Stimulated activated naive CD8-positive, alpha-beta T cell treated with anti-CD3 and anti-CD28 coated beads, Interleukin-15, Interleukin-2, amounts not matched to agents 100 ng/mL and 50 ng/mL, for 24 hours (primary cell): Measurements from ENCODE around the gene LRRC31.

Experiments used
- H3K27ac Mint-ChIP-seq: one replicate; pipeline ENCODE4 v1.8.0; 2021; ENCODE audit warnings: mild to moderate bottlenecking, mixed read lengths
- H3K27me3 Mint-ChIP-seq: one replicate; pipeline ENCODE4 v1.8.0; 2021; ENCODE audit warnings: mixed read lengths
- H3K36me3 Mint-ChIP-seq: one replicate; pipeline ENCODE4 v1.8.0; 2021; ENCODE audit warnings: low read depth, mixed read lengths
- H3K4me1 Mint-ChIP-seq: one replicate; pipeline ENCODE4 v1.8.0; 2021; ENCODE audit warnings: low read depth, mixed read lengths
- H3K4me3 Mint-ChIP-seq: one replicate; pipeline ENCODE4 v1.8.0; 2021; ENCODE audit warnings: mild to moderate bottlenecking, mixed read lengths
- H3K9me3 Mint-ChIP-seq: one replicate; pipeline ENCODE4 v1.8.0; 2021; ENCODE audit warnings: mixed read lengths

LRRC31 gene

DNA sequence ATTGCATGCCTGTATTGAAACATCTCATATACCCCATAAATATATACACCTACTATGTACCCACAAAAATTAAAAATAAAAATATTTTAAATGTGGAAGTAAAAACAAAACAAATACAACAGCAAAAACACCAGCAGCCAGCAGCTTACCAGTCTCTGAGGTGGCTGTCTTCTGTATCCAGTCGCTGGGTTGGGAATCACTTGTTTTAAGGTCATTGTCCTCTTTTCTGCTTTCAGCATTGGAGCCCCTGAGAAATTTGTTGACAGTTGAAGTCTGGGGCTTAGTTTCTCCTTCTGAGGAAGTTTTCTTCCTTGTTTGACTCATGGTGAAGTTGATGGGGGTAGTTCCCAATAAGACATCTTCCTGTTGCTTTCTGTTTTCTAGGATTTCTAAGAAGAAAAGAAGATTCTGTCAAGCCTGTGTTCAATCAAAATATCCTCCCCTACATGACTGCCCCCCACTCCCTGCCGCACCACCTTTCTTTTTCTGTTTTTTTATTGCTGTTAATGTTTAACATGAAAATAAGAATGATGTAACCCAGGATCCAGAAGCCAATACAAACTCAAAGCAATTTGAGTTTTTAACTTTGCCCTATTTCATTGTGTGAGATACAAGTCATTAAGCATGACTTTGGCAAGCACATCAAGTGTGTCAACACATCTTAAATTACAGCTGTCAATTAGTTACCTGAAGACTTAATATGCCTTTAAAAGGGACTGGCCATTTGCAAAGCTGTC lies at the start of gene LRRC31:
LRRC31 (minus strand) TSS at position 452 of the 737 bp plus-strand sequence; CDS start at position 324, 128 bp downstream.
- Mint-ChIP-seq H3K27ac (no peak within 1 kb of the TSS), H3K4me3 (no peak within 1 kb of the TSS), H3K4me1 (peaks cover 24% of the 10 kb centered on the region)

DNA sequence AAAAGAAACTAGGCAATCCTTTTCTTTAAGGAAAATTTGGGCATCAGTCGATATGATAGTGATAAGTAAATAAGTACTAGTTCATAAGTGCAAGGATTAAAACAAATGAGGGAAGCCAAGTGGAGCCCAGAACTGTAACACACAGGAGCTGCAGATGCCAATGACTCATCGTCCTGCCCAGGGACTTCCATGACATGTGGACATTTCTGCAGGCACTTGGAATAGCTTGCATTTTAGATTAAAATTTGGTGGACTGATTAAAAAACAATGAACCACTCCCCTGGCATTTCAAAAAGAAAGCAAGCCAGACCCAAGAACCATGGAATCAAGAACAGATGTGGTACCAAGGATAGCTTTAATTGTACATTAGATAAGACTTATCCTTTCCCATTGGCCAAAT lies 44.6 kb upstream of the LRRC31 start:
- Mint-ChIP-seq H3K4me1 (no peaks in the 10 kb centered on the region), H3K36me3 (no peaks in the 10 kb centered on the region), H3K9me3 (no peaks in the 10 kb centered on the region), H3K4me3 (no peak overlapping the region), H3K27ac (no peak overlapping the region), H3K27me3 (no peaks in the 10 kb centered on the region)

More for the DNA sequence above, at the start of gene LRRC31:
- H3K36me3 Mint-ChIP-seq = no peaks in the 10 kb centered on the region
- H3K9me3 Mint-ChIP-seq = no peaks in the 10 kb centered on the region
- H3K27me3 Mint-ChIP-seq = no peaks in the 10 kb centered on the region

- Mint-ChIP-seq H3K27ac (no peak overlapping the region), H3K27me3 (no peaks in the 10 kb centered on the region), H3K4me1 (no peaks in the 10 kb centered on the region), H3K36me3 (no peaks in the 10 kb centered on the region), H3K4me3 (no peak overlapping the region), H3K9me3 (no peaks in the 10 kb centered on the region)
These were observed 43.6 kb upstream of the LRRC31 start for GRCh38 chr3:169913323-169913722.

DNA sequence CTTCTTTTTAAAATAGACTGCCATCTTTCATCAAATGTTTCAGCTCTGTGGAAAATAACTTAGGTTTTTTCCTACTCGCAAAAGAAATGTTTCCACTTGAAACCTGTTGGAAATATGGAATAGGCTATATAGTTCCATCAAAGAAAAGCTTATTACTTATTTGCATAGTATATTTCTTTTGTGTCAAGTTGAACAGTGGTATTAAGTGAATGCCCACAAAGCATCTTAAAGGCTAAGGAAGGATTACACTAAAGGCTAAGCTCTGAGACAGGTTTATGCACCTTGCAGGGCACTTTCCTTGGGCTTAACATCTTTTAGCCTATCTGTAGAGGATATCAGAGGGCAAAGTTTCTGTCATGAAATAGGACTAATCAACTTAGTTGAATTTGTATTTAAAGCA lies 41.5 kb upstream of the LRRC31 start, which contains the start of gene SAMD7:
SAMD7 (plus strand) TSS at position 301 of the 400 bp plus-strand sequence. CDS start 7,927 bp downstream, outside the sequence.
- Mint-ChIP-seq H3K4me1 (no peaks in the 10 kb centered on the region), H3K27ac (no peak within 1 kb of the TSS), H3K27me3 (no peaks in the 10 kb centered on the region), H3K4me3 (no peak within 1 kb of the TSS), H3K36me3 (no peaks in the 10 kb centered on the region), H3K9me3 (no peaks in the 10 kb centered on the region)

GRCh38 chr3:169907944-169908343 lies 38.2 kb upstream of the LRRC31 start:
- no peak overlapping the region for H3K4me3 Mint-ChIP-seq
- no peaks in the 10 kb centered on the region for H3K36me3 Mint-ChIP-seq
- no peak overlapping the region for H3K27ac Mint-ChIP-seq
- peaks cover 6% of the 10 kb centered on the region for H3K9me3 Mint-ChIP-seq
- no peaks in the 10 kb centered on the region for H3K4me1 Mint-ChIP-seq
- no peaks in the 10 kb centered on the region for H3K27me3 Mint-ChIP-seq

GRCh38 chr3:169907476-169907875 lies 37.7 kb upstream of the LRRC31 start:
- no peak overlapping the region for H3K27ac Mint-ChIP-seq
- H3K4me3 Mint-ChIP-seq = no peak overlapping the region

DNA sequence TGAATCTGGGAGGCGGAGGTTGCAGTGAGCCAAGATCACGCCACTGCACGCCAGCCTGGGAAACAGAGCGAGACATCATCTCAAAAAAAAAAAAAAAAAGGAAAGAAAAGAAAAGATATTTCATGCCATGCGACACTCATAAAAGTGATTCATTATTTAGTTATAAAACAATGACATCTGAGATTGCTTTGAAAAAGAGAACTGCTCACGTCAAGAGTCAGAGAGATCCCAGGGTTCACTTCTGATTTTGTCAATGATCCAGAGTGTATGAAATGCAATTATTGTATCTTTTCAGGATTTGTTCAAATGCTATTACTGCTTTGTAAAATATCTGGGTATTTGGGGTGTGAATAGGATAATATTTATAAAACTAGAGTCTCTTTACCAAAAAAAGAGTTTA lies 35.7 kb upstream of the LRRC31 start:
- Mint-ChIP-seq H3K27me3 (no peaks in the 10 kb centered on the region), H3K9me3 (peaks cover 16% of the 10 kb centered on the region), H3K36me3 (peaks cover 6% of the 10 kb centered on the region), H3K4me3 (no peak overlapping the region), H3K27ac (no peak overlapping the region), H3K4me1 (no peaks in the 10 kb centered on the region)

More at GRCh38 chr3:169907476-169907875, 37.7 kb upstream of the LRRC31 start:
- Mint-ChIP-seq H3K36me3 (no peaks in the 10 kb centered on the region), H3K4me1 (no peaks in the 10 kb centered on the region), H3K9me3 (peaks cover 6% of the 10 kb centered on the region), H3K27me3 (no peaks in the 10 kb centered on the region)

GRCh38 chr3:169901453-169901852 lies 31.7 kb upstream of the LRRC31 start:
- H3K4me1 Mint-ChIP-seq = no peaks in the 10 kb centered on the region
- no peaks in the 10 kb centered on the region for H3K27me3 Mint-ChIP-seq
- no peak overlapping the region for H3K27ac Mint-ChIP-seq
- no peak overlapping the region for H3K4me3 Mint-ChIP-seq
- H3K36me3 Mint-ChIP-seq = peaks cover 6% of the 10 kb centered on the region
- H3K9me3 Mint-ChIP-seq = peaks cover 16% of the 10 kb centered on the region

DNA sequence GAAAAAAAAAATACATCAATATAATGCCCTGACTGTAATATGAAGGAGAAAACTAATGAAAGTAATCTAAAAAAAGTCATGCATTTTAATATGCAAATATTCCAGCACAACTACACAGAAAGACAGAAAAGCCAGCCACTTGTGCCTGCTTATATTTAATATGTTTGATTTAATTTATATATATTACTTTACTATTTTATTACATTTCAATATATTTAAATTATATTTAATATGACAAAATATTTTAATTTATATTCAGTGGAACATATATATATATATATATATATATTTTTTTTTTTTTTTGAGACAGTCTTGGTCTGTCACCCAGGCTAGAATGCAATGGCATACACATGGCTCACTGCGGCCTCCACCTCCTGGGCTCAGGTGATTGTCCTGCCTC lies 27.5 kb upstream of the LRRC31 start:
- H3K4me1 Mint-ChIP-seq = no peaks in the 10 kb centered on the region
- H3K27me3 Mint-ChIP-seq = no peaks in the 10 kb centered on the region
- H3K36me3 Mint-ChIP-seq = peaks cover 6% of the 10 kb centered on the region
- H3K27ac Mint-ChIP-seq = no peak overlapping the region
- no peak overlapping the region for H3K4me3 Mint-ChIP-seq
- H3K9me3 Mint-ChIP-seq = peaks cover 10% of the 10 kb centered on the region

DNA sequence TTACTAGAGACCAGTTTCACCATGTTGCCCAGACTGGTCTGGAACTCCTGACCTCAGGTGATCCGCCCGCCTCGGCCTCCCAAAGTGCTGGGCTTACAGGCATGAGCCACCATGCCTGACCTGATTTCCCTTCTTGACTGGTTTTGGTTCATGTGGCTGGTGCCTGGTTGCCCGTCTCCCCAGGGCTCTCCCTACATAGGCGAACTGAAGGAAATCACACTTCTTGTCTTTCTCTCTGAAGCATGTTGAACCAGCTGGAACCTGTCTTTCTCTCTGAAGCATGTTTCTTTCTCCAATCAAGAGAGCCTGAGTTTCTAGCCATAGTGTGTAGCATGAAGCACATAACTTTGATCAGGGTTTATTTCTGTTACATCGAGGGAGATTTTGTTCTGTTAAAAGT lies 25.3 kb upstream of the LRRC31 start:
- no peaks in the 10 kb centered on the region for H3K27me3 Mint-ChIP-seq
- H3K27ac Mint-ChIP-seq = no peak overlapping the region
- H3K9me3 Mint-ChIP-seq = no peaks in the 10 kb centered on the region
- H3K4me1 Mint-ChIP-seq = no peaks in the 10 kb centered on the region
- H3K36me3 Mint-ChIP-seq = no peaks in the 10 kb centered on the region
- no peak overlapping the region for H3K4me3 Mint-ChIP-seq

GRCh38 chr3:169894110-169894509 lies 24.4 kb upstream of the LRRC31 start:
- H3K36me3 Mint-ChIP-seq = no peaks in the 10 kb centered on the region
- H3K27me3 Mint-ChIP-seq = no peaks in the 10 kb centered on the region

GRCh38 chr3:169891886-169892285 lies 22.2 kb upstream of the LRRC31 start:
- no peaks in the 10 kb centered on the region for H3K9me3 Mint-ChIP-seq
- H3K36me3 Mint-ChIP-seq = no peaks in the 10 kb centered on the region
- H3K27me3 Mint-ChIP-seq = no peaks in the 10 kb centered on the region
- H3K4me1 Mint-ChIP-seq = no peaks in the 10 kb centered on the region
- H3K27ac Mint-ChIP-seq = no peak overlapping the region
- H3K4me3 Mint-ChIP-seq = no peak overlapping the region

More at GRCh38 chr3:169894110-169894509, 24.4 kb upstream of the LRRC31 start:
- Mint-ChIP-seq H3K9me3 (no peaks in the 10 kb centered on the region), H3K4me1 (no peaks in the 10 kb centered on the region), H3K27ac (no peak overlapping the region), H3K4me3 (no peak overlapping the region)

- H3K27ac Mint-ChIP-seq = no peak overlapping the region
These were observed 16.9 kb upstream of the LRRC31 start for GRCh38 chr3:169886671-169887070.

DNA sequence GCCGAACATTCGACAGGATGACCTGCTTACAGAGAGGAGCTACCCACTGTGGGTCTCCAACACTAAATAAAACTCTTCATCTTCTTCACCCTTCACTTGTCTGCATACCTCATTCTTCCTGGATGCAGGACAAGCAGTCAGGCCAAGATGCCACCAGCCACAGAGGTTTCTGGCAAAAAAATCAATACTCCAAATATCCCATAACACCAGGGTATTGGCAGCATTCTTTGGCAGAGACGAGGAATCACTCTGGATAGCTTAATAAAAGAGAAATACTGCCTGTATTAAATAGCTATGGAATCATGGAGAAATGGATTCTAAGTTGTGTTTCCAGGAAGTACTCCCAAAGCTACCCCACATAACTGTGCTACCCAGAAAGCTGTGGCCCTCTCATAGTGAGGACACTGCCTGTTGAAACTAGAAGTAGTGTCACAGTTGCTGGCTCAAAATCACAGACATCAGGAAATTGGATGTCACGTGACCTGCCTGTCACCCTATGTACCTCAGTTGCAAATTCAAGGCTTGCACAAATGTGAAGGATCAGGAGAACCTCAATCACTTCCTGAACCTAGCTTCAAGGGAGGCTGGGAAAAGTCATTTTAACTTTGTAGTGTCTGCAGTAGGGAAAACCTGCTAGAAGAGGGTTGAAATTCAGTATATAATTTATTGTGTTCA lies 11.0 kb upstream of the LRRC31 start:
- Mint-ChIP-seq H3K27me3 (no peaks in the 10 kb centered on the region), H3K4me3 (no peak overlapping the region), H3K27ac (no peak overlapping the region), H3K4me1 (peaks cover 3% of the 10 kb centered on the region), H3K36me3 (no peaks in the 10 kb centered on the region), H3K9me3 (no peaks in the 10 kb centered on the region)

More at GRCh38 chr3:169886671-169887070, 16.9 kb upstream of the LRRC31 start:
- H3K4me3 Mint-ChIP-seq = no peak overlapping the region
- H3K27me3 Mint-ChIP-seq = no peaks in the 10 kb centered on the region
- no peaks in the 10 kb centered on the region for H3K4me1 Mint-ChIP-seq
- no peaks in the 10 kb centered on the region for H3K9me3 Mint-ChIP-seq
- H3K36me3 Mint-ChIP-seq = no peaks in the 10 kb centered on the region

GRCh38 chr3:169879845-169880575 lies 10.3 kb upstream of the LRRC31 start:
- no peaks in the 10 kb centered on the region for H3K9me3 Mint-ChIP-seq
- no peak overlapping the region for H3K27ac Mint-ChIP-seq
- no peaks in the 10 kb centered on the region for H3K27me3 Mint-ChIP-seq

More at GRCh38 chr3:169879845-169880575, 10.3 kb upstream of the LRRC31 start:
- peaks cover 3% of the 10 kb centered on the region for H3K4me1 Mint-ChIP-seq
- no peaks in the 10 kb centered on the region for H3K36me3 Mint-ChIP-seq
- H3K4me3 Mint-ChIP-seq = no peak overlapping the region
